Ovary (tissue), 9 donors: Measurements from ENCODE around the gene RASGRF2. TPM values are rescaled to one million over a fixed set of nuclear protein-coding genes. Genes with fewer than 3 reads are reported as not detected.

Source experiments
- DNase-seq, 5 donors: peaks; one replicate each; pipeline ENCODE4 v3.0.0-alpha.2; 2019 to 2020
- H3K27ac ChIP-seq, 2 donors: fragments of 200-600 bp; one replicate each; pipeline versions ENCODE4 v1.5.1 to v1.8.0; 2019 to 2022
- H3K27me3 ChIP-seq: fragments of 200-600 bp; one replicate; pipeline ENCODE4 v1.8.0; 2022
- H3K36me3 ChIP-seq: fragments of 200-600 bp; sonication (generic); one replicate; pipeline ENCODE4 v1.5.1; 2019
- H3K4me1 ChIP-seq: one replicate; pipeline ENCODE4 v1.8.1; 2013; ENCODE audit warnings: mild to moderate bottlenecking, moderate library complexity; ENCODE audit not compliant: insufficient read depth
- H3K4me3 ChIP-seq: fragments of 200-600 bp; sonication (generic); one replicate; pipeline ENCODE4 v1.5.1; 2017
- H3K9me3 ChIP-seq, 2 donors: fragments of 200-600 bp in 1 of 2; sonication (generic) in 1 of 2; one replicate each; pipeline versions ENCODE4 v1.5.1 to v1.8.1; 2013 to 2019; ENCODE audit warnings: mild to moderate bottlenecking in 1 of 2, moderate library complexity in 1 of 2
- CTCF ChIP-seq, 3 donors: fragments of 450-650 bp in 2 of 3; fragments of 200-600 bp in 1 of 3; IDR thresholded peaks; one replicate each; pipeline versions ENCODE4 v1.5.1 to v1.8.0; 2016 to 2022; ENCODE audit warnings: antibody characterized with exemption in 3 of 3, mild to moderate bottlenecking in 1 of 3
- EP300 ChIP-seq: sonication (generic); formaldehyde crosslinking; IDR thresholded peaks from one replicate; pipeline ENCODE4 v1.6.1; 2017; ENCODE audit warnings: antibody characterized with exemption
- POLR2A ChIP-seq: fragments of 450-650 bp; IDR thresholded peaks from one replicate; pipeline ENCODE4 v1.6.1; 2017; ENCODE audit warnings: antibody characterized with exemption, mild to moderate bottlenecking, moderate library complexity
- WGBS, 3 donors: extraction: QIAGEN DNeasy Blood & Tissue Kit in 1 of 3; methylation state at CpG; one replicate each; pipeline versions ENCODE4 v1.1.5 to v1.1.7; 2013 to 2017; 5-methylcytosine and 5-hydroxymethylcytosine counted together
- intact Hi-C, 4 donors: fragments of 100-400 bp; cut with DNase I; formaldehyde crosslinking; loops; one replicate each; pipeline versions ENCODE4 v1.11.0 to v1.15.1; 2022 to 2023
- polyA plus RNA-seq, 2 donors: library from polyadenylated mRNA; stranded (reverse); fragments of 200-250 nt in 1 of 2; fragments of 350-450 nt in 1 of 2; fragmentation: Illumina TruSeq in 1 of 2; extraction: RNeasy Lipid Tissue Mini Kit (QIAGEN cat#74804) in 1 of 2; gene quantifications; one replicate each; pipeline ENCODE4 v1.2.3, GENCODE V29; 2013 to 2014
- total RNA-seq, 7 donors: library from RNA; depleted of rRNA in 2 of 7; stranded (reverse); fragments of >200 nt in 2 of 7; fragmentation: NEBNext Ultra II Directional in 3 of 7; extraction: Animal tissue kit (Norgen Biotek cat#: 25700) in 3 of 7; gene quantifications; one replicate each; pipeline versions ENCODE4 v1.1.0 to v1.2.4, GENCODE V29; 2016 to 2023
- donor health status: DM: no; HTN: no; CAD: no; lungs with moderate emphysema.
- donor health status: DM: no; HTN: no; CAD: no.
- donor health status: Bipolar disorder and iron deficiency.
- donor health status: DM: yes; HTN: yes; CAD: no.
- donor health status: DM: no; HTN: no; CAD: no.
- donor health status: DM: yes; HTN: yes; CAD: no.

Gene RASGRF2
- total and polyA plus RNA-seq, 9 donors, result 8.6 to 55.1 (median 23.0) TPM

- H3K36me3 ChIP-seq, result no peaks in the 10 kb centered on the region
- no peaks in the 10 kb centered on the region for H3K9me3 ChIP-seq
- no peaks in the 10 kb centered on the region for H3K27me3 ChIP-seq
- intact Hi-C loops, result no loop called here
- WGBS, 3 donors, result 51 to 54% (median 51%) methylated on average over 3 of the region's 3 CpGs
- H3K4me3 ChIP-seq, result no peak overlapping the region
- H3K27ac ChIP-seq, result peak overlapping the region in 1 of 2 donors; percentile 18
- no peak for DNase-seq
- TF ChIP-seq EP300 (no peak), CTCF (IDR thresholded peaks at IDR 0.05) (no peak), POLR2A (no peak)
- peaks cover 3% of the 10 kb centered on the region for H3K4me1 ChIP-seq
Measured at GRCh38 chr5:80963966-80964481, 3.9 kb downstream of the RASGRF2 start.

GRCh38 chr5:80964491-80964890 is 4.3 kb downstream of the RASGRF2 start:
- WGBS, 3 donors, result 57 to 59% (median 59%) methylated on average over 3 of the region's 3 CpGs
- TF ChIP-seq CTCF (IDR thresholded peaks at IDR 0.05) (no peak), EP300 (no peak), POLR2A (no peak)
- intact Hi-C loops, result no loop called here
- Histone ChIP-seq H3K27ac (no peak overlapping the region), H3K4me1 (peaks cover 3% of the 10 kb centered on the region), H3K36me3 (no peaks in the 10 kb centered on the region), H3K9me3 (no peaks in the 10 kb centered on the region), H3K4me3 (no peak overlapping the region), H3K27me3 (no peaks in the 10 kb centered on the region)
- DNase-seq, result no peak

GRCh38 chr5:80964919-80965318 is 4.8 kb downstream of the RASGRF2 start:
- no peak overlapping the region for H3K4me3 ChIP-seq
- H3K27me3 ChIP-seq, result no peaks in the 10 kb centered on the region
- DNase-seq, result no peak
- no peak overlapping the region for H3K27ac ChIP-seq
- H3K36me3 ChIP-seq, result no peaks in the 10 kb centered on the region
- H3K4me1 ChIP-seq, result no peaks in the 10 kb centered on the region
- intact Hi-C loops, result no loop called here
- no peaks in the 10 kb centered on the region for H3K9me3 ChIP-seq
- WGBS, 3 donors, result 76 to 83% (median 79%) methylated on average over 5 of the region's 5 CpGs
- TF ChIP-seq POLR2A, result no peak
- no peak for TF ChIP-seq EP300
- no peak for TF ChIP-seq CTCF (IDR thresholded peaks at IDR 0.05)

GRCh38 chr5:80967500-80968181 is 7.5 kb downstream of the RASGRF2 start:
- H3K27me3 ChIP-seq, result no peaks in the 10 kb centered on the region
- WGBS, 3 donors, result 27 to 47% (median 29%) methylated on average over 2 of the region's 2 CpGs
- no peaks in the 10 kb centered on the region for H3K36me3 ChIP-seq
- peak; percentile 34 to 74 (median 63) for DNase-seq
- H3K9me3 ChIP-seq, result no peaks in the 10 kb centered on the region
- no peak overlapping the region for H3K4me3 ChIP-seq
- TF ChIP-seq EP300 (no peak), CTCF (IDR thresholded peaks at IDR 0.05) (no peak), POLR2A (no peak)
- H3K4me1 ChIP-seq, result no peaks in the 10 kb centered on the region
- H3K27ac ChIP-seq, result peak overlapping the region in 1 of 2 donors; percentile 44
- intact Hi-C loops, result no loop called here
